ENCODE results near the gene RNF20.

Gene RNF20

DNA sequence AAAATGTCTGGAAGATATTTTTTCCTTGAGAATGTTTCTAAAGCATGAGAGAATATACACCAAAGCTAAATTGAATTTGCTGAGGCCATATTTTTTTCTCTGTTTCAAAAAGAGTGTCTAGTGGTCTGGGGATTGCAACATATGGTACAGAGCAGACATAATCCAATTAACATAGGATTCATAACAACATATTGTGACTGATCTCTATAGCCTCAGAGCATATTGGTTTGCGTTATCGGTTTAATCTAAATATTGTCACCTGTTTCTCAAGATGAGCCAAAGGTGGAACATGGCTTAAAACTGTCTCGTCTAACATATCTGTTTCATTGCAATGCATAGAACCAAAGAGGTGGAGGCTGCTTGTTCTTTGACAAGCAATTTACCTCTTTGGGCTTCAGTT lies 57.2 kb downstream of the RNF20 start:
- no peak for DNase-seq (ENCODE audit: low read depth in 2 of 2)

- DNase-seq (ENCODE audit: low read depth in 2 of 2) = no peak
Measured at GRCh38 chr9:101591787-101592446, 58.3 kb downstream of the RNF20 start.

GRCh38 chr9:101592788-101593187 lies 59.1 kb downstream of the RNF20 start:
- no peak for DNase-seq (ENCODE audit: low read depth in 2 of 2)

DNA sequence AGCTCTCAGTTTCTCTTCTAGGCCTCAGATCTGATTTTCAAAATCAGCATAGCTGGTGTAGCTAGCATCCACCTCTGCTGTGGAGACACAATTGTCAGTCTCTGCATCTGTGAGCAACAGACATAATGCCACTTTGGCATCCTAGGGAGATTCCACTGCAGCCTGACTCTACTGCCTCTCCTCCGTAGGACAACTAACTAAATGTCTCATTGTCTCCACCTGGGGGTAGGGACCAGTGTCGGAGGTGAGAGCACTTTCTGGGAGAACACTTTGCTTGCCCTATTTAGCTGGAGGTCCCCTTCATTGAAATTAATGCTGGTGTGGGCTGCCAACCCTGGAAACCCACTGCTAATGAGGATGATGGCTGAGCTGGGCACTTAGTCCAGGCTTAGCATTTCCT lies 59.7 kb downstream of the RNF20 start:
- no peak for DNase-seq (ENCODE audit: low read depth in 2 of 2)

DNA sequence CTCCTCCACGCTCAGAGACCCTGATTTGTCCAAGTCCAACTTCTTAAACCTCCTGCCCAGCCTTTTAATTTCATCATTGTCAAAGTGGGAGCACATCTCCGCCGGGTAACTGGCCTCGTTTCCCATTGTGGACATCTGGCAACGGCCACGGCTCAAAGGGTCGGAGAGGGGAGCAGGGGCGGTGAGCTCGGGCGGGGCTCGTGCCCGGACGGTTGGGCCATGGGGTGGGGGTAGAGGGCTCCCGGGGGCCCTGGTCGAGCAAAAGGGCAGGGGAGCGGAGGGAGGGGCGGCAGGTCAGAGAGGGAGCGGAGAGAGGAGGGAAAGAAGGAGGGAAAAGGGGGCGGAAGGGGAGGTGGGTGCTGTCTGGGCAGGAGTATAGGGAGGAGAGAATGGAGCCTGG lies 61.1 kb downstream of the RNF20 start, which contains the start of gene PPP3R2:
PPP3R2 (minus strand) TSS at position 174 of the 400 bp plus-strand sequence; CDS start at position 126, 48 bp downstream.
- no peak for DNase-seq (ENCODE audit: low read depth in 2 of 2)

- DNase-seq (ENCODE audit: low read depth in 2 of 2) = no peak
Measured at GRCh38 chr9:101601904-101602765, 68.5 kb downstream of the RNF20 start.

- no peak for DNase-seq (ENCODE audit: low read depth in 2 of 2)
Measured at GRCh38 chr9:101604296-101604695, 70.6 kb downstream of the RNF20 start.

- DNase-seq (ENCODE audit: low read depth in 2 of 2) = no peak
Measured at GRCh38 chr9:101605547-101605946, 71.9 kb downstream of the RNF20 start.

Data from activated CD8-positive, alpha-beta memory T cell treated with anti-CD3 and anti-CD28 coated beads for 4 hours (primary cell).